Neural cell (in vitro differentiated cells): Measurements from ENCODE around the gene CRIM1.

Source experiments
- CTCF ChIP-seq: fragments of 450-650 bp; IDR thresholded peaks from 2 replicates; pipeline ENCODE4 v1.5.1; 2014; ENCODE audit warnings: antibody characterized with exemption, mild to moderate bottlenecking, moderate library complexity; ENCODE audit not compliant: poor library complexity, severe bottlenecking
- EP300 ChIP-seq: fragments of 450-650 bp; conservative IDR thresholded peaks from 2 replicates; pipeline ENCODE4 v1.6.1; 2014; ENCODE audit warnings: antibody characterized with exemption, mild to moderate bottlenecking, moderate library complexity; ENCODE audit not compliant: poor library complexity, severe bottlenecking
- EZH2 ChIP-seq: fragments of 200-600, 300-800 bp; shearing (Covaris generic), sonication (generic); IDR thresholded peaks from 2 replicates; pipeline ENCODE4 v1.6.1; 2014; ENCODE audit warnings: antibody characterized with exemption, low read length, borderline replicate concordance, mild to moderate bottlenecking; ENCODE audit not compliant: insufficient read depth, poor library complexity, severe bottlenecking
- MXI1 ChIP-seq: fragments of 450-650 bp; conservative IDR thresholded peaks from 2 replicates; pipeline ENCODE4 v1.6.1; 2014; ENCODE audit warnings: antibody characterized with exemption, mild to moderate bottlenecking; ENCODE audit not compliant: poor library complexity, severe bottlenecking
- POLR2AphosphoS5 ChIP-seq: IDR thresholded peaks from 2 replicates; pipeline ENCODE4 v1.6.1; 2012
- RAD21 ChIP-seq: fragments of 450-650 bp; conservative IDR thresholded peaks from 2 replicates; pipeline ENCODE4 v1.6.1; 2014; ENCODE audit warnings: antibody characterized with exemption, mild to moderate bottlenecking, moderate library complexity
- REST ChIP-seq: IDR thresholded peaks from 2 replicates; pipeline ENCODE4 v1.6.1; 2012; ENCODE audit warnings: borderline replicate concordance
- SMC3 ChIP-seq: fragments of 450-650 bp; conservative IDR thresholded peaks from 2 replicates; pipeline ENCODE4 v1.6.1; 2014; ENCODE audit warnings: antibody characterized with exemption, mild to moderate bottlenecking, moderate library complexity; ENCODE audit not compliant: poor library complexity
- TAF1 ChIP-seq: IDR thresholded peaks from 2 replicates; pipeline ENCODE4 v1.6.1; 2012; ENCODE audit warnings: low read depth

DNA sequence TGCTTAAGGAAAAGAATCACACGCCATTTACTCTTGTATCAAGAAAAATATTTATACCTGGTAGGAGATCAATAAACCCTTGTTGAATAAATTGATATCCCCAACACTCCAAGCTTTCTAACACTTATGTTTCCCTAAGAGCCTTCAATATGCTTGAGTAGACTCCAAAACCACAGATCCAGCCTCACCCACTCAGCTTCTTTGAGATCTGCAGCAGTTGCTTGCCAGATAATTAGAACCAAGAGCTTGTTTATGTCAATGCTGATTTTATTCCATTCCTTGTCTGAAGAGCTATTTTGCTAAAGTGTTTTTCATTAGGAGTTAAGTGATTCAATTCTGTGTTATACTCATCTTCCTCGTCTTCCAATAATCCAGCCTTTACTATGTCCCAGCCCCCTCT lies 26.3 kb upstream of the CRIM1 start:
- TF ChIP-seq CTCF (no peak), POLR2AphosphoS5 (no peak), SMC3 (no peak), EZH2 (no peak), REST (no peak), TAF1 (no peak), EP300 (no peak), RAD21 (no peak), MXI1 (no peak)
